HG03060 (cell line): ENCODE data around the gene FXYD5.
"Not testable (repeated sequence)": the region's sequence is repeated elsewhere in the genome, so short reads cannot be mapped to it uniquely, and the experiment has no call there.

ENCODE experiments used
- ATAC-seq: cut with Tn5 transposase; IDR thresholded peaks from one replicate; pipeline ENCODE4 v1.9.1; 2021; ENCODE audit warnings: low read depth, moderate number of reproducible peaks; ENCODE audit not compliant: unreplicated experiment

FXYD5 gene

GRCh38 chr19:35119578-35120155, 34.9 kb upstream of the FXYD5 start:
- no peak for ATAC-seq

- no peak for ATAC-seq
Measured at GRCh38 chr19:35120492-35120891, 34.0 kb upstream of the FXYD5 start.

GRCh38 chr19:35120898-35121297, 33.6 kb upstream of the FXYD5 start:
- ATAC-seq, result no peak

GRCh38 chr19:35122687-35123551, 31.6 kb upstream of the FXYD5 start:
- ATAC-seq, result no peak

- no peak for ATAC-seq
Measured at GRCh38 chr19:35123573-35123972, 31.0 kb upstream of the FXYD5 start.

- ATAC-seq, result peak; percentile 51
Measured at GRCh38 chr19:35124098-35125060, 30.2 kb upstream of the FXYD5 start.

- no peak for ATAC-seq
Measured at GRCh38 chr19:35125270-35125717, 29.2 kb upstream of the FXYD5 start.

- no peak for ATAC-seq
Measured at GRCh38 chr19:35125749-35126623, 28.5 kb upstream of the FXYD5 start.

- no peak for ATAC-seq
Measured at GRCh38 chr19:35126624-35126959, 27.9 kb upstream of the FXYD5 start.

- no peak for ATAC-seq
Measured at GRCh38 chr19:35127871-35128270, 26.7 kb upstream of the FXYD5 start.

- ATAC-seq, result no peak
Measured at GRCh38 chr19:35128398-35129057, 26.0 kb upstream of the FXYD5 start.

GRCh38 chr19:35129724-35130274, 24.7 kb upstream of the FXYD5 start:
- ATAC-seq, result not testable (repeated sequence)

GRCh38 chr19:35130761-35131720, 23.5 kb upstream of the FXYD5 start:
- no peak for ATAC-seq

GRCh38 chr19:35132254-35132653, 22.3 kb upstream of the FXYD5 start:
- no peak for ATAC-seq

- no peak for ATAC-seq
Measured at GRCh38 chr19:35133826-35134225, 20.7 kb upstream of the FXYD5 start.

- no peak for ATAC-seq
Measured at GRCh38 chr19:35134601-35135242, 19.8 kb upstream of the FXYD5 start, which contains the start of gene LGI4. Gene LGI4, minus strand, starts transcription at chr19:35135059. Its CDS starts 379 bp downstream, at chr19:35134680.

- no peak for ATAC-seq
Measured at GRCh38 chr19:35135389-35135909, 19.1 kb upstream of the FXYD5 start.
